Osteoblast (primary cell): ENCODE results near the gene ANKRD13A. TPM values are rescaled to one million over a fixed set of nuclear protein-coding genes. Genes with fewer than 3 reads are reported as not detected.
A peak's percentile ranks its signal among the peaks of the same experiment; 100 is the strongest.
"Not testable (repeated sequence)": the region's sequence is repeated elsewhere in the genome, so short reads cannot be mapped to it uniquely, and the experiment has no call there.

Source experiments
- DNase-seq: peaks from one replicate; pipeline ENCODE4 v3.0.0; 2011; ENCODE audit warnings: low spot score, mixed read lengths; ENCODE audit not compliant: insufficient read length; ENCODE audit errors: missing footprints
- H2AFZ ChIP-seq: 2 replicates; pipeline ENCODE4 v1.6.0; 2011; ENCODE audit warnings: mild to moderate bottlenecking, low read length
- H3K27ac ChIP-seq: 2 replicates; pipeline ENCODE4 v1.5.1; 2011; ENCODE audit warnings: mild to moderate bottlenecking, low read depth, low read length, moderate library complexity
- H3K27me3 ChIP-seq: 2 replicates; pipeline ENCODE4 v1.6.0; 2012; ENCODE audit warnings: mild to moderate bottlenecking, control low read depth, inconsistent platforms, low read length, moderate library complexity; ENCODE audit not compliant: insufficient read depth
- H3K36me3 ChIP-seq: 2 replicates; pipeline ENCODE4 v1.5.1; 2011; ENCODE audit warnings: mild to moderate bottlenecking, low read length, control low read depth, moderate library complexity; ENCODE audit not compliant: insufficient read depth
- H3K4me1 ChIP-seq: 2 replicates; pipeline ENCODE4 v1.5.1; 2011; ENCODE audit warnings: mild to moderate bottlenecking, low read length, control low read depth, moderate library complexity; ENCODE audit not compliant: insufficient read depth
- H3K4me2 ChIP-seq: 2 replicates; pipeline ENCODE4 v1.6.0; 2011; ENCODE audit warnings: mild to moderate bottlenecking, low read length; ENCODE audit not compliant: insufficient read depth
- H3K4me3 ChIP-seq: fragments of 200-600 bp; sonication (generic); 3 replicates; pipeline ENCODE4 v1.5.1; 2012; ENCODE audit warnings: mild to moderate bottlenecking, low read length, inconsistent platforms; ENCODE audit not compliant: insufficient read depth
- H3K79me2 ChIP-seq: 2 replicates; pipeline ENCODE4 v1.6.0; 2012; ENCODE audit warnings: mild to moderate bottlenecking, low read length, control low read depth, inconsistent platforms; ENCODE audit not compliant: insufficient read depth
- H3K9me3 ChIP-seq: 2 replicates; pipeline ENCODE4 v1.5.1; 2011; ENCODE audit warnings: low read depth, low read length, control low read depth
- H4K20me1 ChIP-seq: 2 replicates; pipeline ENCODE4 v1.6.0; 2012; ENCODE audit warnings: mild to moderate bottlenecking, low read length, control low read depth; ENCODE audit not compliant: insufficient read depth
- total RNA-seq: library from RNA; depleted of rRNA; stranded (reverse); fragments of >200 nt; gene quantifications from 2 replicates; pipeline ENCODE4 v1.2.3, GENCODE V29; 2012
- TF ChIP-seq, protein P1 (sequence below): IDR thresholded peaks from 2 replicates; pipeline ENCODE4 v1.5.1; 2011; ENCODE audit warnings: mild to moderate bottlenecking, low read depth, low read length, moderate library complexity; ENCODE audit errors: extremely low read depth

ANKRD13A gene
- total RNA-seq, 1 donor = 94.1 TPM

DNA sequence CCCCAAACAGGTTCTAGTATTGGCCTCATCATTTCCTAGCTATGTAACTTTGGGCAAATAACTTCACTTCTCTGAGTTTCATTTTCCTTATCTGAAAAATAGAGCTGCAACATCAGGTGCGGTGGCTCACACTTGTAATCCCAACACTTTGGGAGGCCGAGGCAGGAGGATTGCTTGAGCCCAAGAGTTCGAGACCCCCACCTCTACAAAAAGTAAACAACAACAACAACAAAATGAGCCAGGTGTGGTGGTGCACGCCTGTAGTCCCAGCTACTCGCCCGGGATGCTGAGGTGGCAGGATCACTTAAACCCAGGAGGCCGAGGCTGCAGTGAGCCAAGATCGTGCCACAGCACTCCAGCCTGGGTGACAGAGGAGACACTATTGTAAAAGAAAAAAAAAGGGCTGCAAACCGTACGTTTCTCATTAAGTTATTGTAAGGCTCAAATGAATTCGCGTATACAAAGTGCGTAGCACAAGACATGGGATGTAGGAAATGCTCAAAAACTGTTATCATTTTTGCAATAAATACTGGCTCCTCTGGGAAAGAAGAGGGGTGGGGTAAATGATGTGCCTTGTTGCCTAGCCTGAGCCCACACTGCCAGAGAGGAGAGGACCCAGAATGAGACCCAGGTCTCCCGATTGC is 48.2 kb downstream of the ANKRD13A start:
- peak overlapping the region; percentile 96 for H3K4me2 ChIP-seq
- peaks cover 41% of the 10 kb centered on the region for H3K79me2 ChIP-seq
- H3K4me1 ChIP-seq = peaks cover 11% of the 10 kb centered on the region
- DNase-seq = no peak
- H3K9me3 ChIP-seq = no peaks in the 10 kb centered on the region
- H3K27me3 ChIP-seq = no peaks in the 10 kb centered on the region
- peak overlapping the region; percentile 87 for H3K27ac ChIP-seq
- H2AFZ ChIP-seq = no peak overlapping the region
- TF ChIP-seq, protein P1, sequence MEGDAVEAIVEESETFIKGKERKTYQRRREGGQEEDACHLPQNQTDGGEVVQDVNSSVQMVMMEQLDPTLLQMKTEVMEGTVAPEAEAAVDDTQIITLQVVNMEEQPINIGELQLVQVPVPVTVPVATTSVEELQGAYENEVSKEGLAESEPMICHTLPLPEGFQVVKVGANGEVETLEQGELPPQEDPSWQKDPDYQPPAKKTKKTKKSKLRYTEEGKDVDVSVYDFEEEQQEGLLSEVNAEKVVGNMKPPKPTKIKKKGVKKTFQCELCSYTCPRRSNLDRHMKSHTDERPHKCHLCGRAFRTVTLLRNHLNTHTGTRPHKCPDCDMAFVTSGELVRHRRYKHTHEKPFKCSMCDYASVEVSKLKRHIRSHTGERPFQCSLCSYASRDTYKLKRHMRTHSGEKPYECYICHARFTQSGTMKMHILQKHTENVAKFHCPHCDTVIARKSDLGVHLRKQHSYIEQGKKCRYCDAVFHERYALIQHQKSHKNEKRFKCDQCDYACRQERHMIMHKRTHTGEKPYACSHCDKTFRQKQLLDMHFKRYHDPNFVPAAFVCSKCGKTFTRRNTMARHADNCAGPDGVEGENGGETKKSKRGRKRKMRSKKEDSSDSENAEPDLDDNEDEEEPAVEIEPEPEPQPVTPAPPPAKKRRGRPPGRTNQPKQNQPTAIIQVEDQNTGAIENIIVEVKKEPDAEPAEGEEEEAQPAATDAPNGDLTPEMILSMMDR = no peak
- H4K20me1 ChIP-seq = peaks cover 8% of the 10 kb centered on the region
- peak overlapping the region; percentile 93 for H3K4me3 ChIP-seq
- peaks cover 4% of the 10 kb centered on the region for H3K36me3 ChIP-seq

DNA sequence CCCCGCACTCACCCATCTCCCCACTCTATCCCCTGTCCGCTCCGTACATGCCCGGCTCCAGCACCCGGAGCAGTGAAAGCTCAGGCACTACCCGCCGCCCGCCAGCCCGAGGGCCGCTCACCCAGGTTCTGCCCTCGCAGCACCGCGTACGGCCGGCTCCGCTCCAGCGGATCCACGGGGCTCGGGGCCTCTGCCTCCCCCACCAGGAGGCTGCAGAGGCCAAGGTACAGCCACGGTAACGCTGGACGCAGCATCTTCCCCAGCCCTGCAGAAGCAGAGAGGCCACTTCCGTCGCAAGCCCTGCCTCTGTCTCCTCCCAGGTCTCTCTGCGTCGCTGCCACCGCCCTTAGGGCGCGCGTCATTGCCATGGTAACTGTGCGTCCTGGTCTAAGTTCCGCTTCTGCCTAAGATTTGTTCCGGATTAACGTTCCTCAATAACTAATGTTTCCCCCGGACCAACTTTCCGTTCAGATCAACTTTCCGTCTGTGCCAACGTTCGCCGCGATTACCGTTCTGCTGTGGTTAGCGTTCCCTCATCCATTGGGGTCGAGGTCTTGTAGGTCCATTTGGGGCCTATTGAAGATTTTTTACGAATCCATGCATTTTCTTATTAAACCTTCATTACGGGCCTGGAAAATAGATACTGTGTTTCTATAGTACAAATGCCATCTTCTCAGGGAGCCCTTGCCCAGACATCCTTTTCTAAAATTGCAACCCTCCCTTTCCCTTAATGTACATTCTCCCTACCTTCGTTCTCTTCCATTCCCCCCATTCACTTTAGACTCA is 49.2 kb downstream of the ANKRD13A start, which contains the start of gene C12orf76:
Gene C12orf76, minus strand, starts transcription at position 281 of the 786 bp plus-strand sequence. Its CDS starts 27 bp downstream, at position 254.
- peak within 1 kb of the TSS; percentile 93 for H3K4me3 ChIP-seq
- peak within 1 kb of the TSS; percentile 91 for H2AFZ ChIP-seq
- peak within 1 kb of the TSS; percentile 87 for H3K27ac ChIP-seq
- peaks cover 8% of the 10 kb centered on the region for H4K20me1 ChIP-seq
- peaks cover 39% of the 10 kb centered on the region for H3K79me2 ChIP-seq
- no peaks in the 10 kb centered on the region for H3K9me3 ChIP-seq
- H3K36me3 ChIP-seq = no peaks in the 10 kb centered on the region
- H3K4me2 ChIP-seq = peak within 1 kb of the TSS; percentile 96
- H3K27me3 ChIP-seq = no peaks in the 10 kb centered on the region
- TF ChIP-seq, protein P1 = no peak
- DNase-seq = peak; percentile 94
- H3K4me1 ChIP-seq = peaks cover 11% of the 10 kb centered on the region

DNA sequence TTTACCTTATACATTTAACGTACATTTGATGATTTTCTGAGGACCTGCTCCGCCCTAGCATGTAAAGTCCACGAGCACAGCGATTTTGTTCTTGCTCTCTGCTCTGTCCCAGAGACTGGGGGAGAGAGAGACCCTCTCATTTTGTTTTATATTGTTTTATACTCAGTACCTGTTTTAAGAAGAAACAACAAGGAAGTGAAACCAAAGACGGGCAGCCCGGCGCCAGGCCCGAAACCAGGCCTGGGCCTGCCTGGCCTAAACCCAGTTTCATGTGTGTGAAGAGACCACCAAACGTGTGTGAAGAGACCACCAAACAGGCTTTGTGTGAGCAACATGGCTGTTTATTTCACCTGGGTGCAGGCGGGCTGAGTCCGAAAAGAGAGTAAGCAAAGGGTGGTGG is 49.8 kb downstream of the ANKRD13A start:
- Histone ChIP-seq H3K79me2 (peaks cover 39% of the 10 kb centered on the region), H3K4me1 (peaks cover 11% of the 10 kb centered on the region), H3K27ac (peak overlapping the region; percentile 87), H3K4me3 (peak overlapping the region; percentile 93), H3K4me2 (peak overlapping the region; percentile 96), H2AFZ (peak overlapping the region; percentile 91)
- not testable (repeated sequence) for H3K27me3 ChIP-seq, DNase-seq, H4K20me1 ChIP-seq, H3K9me3 ChIP-seq, H3K36me3 ChIP-seq

DNA sequence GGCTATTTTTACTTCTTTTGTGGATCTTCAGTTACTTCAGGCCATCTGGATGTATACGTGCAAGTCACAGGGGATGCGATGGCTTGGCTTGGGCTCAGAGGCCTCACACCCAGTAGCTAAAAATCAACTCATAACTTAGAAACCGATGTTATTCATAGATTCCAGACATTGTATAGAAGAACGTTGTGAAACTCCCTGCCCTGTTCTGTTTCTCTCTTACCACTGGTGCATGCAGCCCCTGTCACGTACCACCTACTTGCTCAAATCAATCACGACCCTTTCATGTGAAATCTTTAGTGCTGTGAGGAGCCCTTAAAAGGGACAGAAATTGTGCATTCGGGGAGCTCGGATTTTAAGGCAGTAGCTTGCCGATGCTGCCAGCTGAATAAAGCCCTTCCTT is 50.4 kb downstream of the ANKRD13A start:
- H3K79me2 ChIP-seq = peaks cover 35% of the 10 kb centered on the region
- H3K27me3 ChIP-seq, H3K4me2 ChIP-seq, H2AFZ ChIP-seq, DNase-seq, H3K36me3 ChIP-seq, H3K9me3 ChIP-seq, H4K20me1 ChIP-seq, H3K4me3 ChIP-seq, H3K27ac ChIP-seq: not testable (repeated sequence)
- H3K4me1 ChIP-seq = peaks cover 11% of the 10 kb centered on the region
